ENCODE data around the gene DAB2IP. TPM values are rescaled to one million over a fixed set of nuclear protein-coding genes. Genes with fewer than 3 reads are reported as not detected.
A peak's percentile ranks its signal among the peaks of the same experiment; 100 is the strongest.
"Not testable (repeated sequence)": the region's sequence is repeated elsewhere in the genome, so short reads cannot be mapped to it uniquely, and the experiment has no call there.

The DAB2IP gene
- total RNA-seq, 1 experiment from 2014 or later, result 15.2 TPM

- no peak for ATAC-seq
These were observed 38.3 kb upstream of the DAB2IP start for GRCh38 chr9:121613009-121613752.

GRCh38 chr9:121616123-121616755 is 35.2 kb upstream of the DAB2IP start:
- peaks cover 12% of the 10 kb centered on the region for H3K4me1 ChIP-seq (ENCODE audit: insufficient read depth, low read length)
- H3F3A ChIP-seq (ENCODE audit: low read length, unreplicated experiment), result no peaks in the 10 kb centered on the region
- DNase-seq (no peak), ATAC-seq (no peak)
- intact Hi-C loops (cut with micrococcal nuclease), result no loop called here
- ChIA-PET CTCF (no interaction called here), POLR2A (ENCODE audit: unreplicated experiment) (no interaction called here)
- H3K9me3 ChIP-seq (ENCODE audit: low read length), result no peaks in the 10 kb centered on the region
- no peak overlapping the region for H3K4me2 ChIP-seq (ENCODE audit: low read length)
- H3K27me3 ChIP-seq (ENCODE audit: low read length), result no peaks in the 10 kb centered on the region
- H3K9me2 ChIP-seq (replicated peaks; ENCODE audit: low read length), result no peaks in the 10 kb centered on the region
- no peak overlapping the region for H3K4me3 ChIP-seq (ENCODE audit: low read length)
- no peaks in the 10 kb centered on the region for H3K79me2 ChIP-seq (ENCODE audit: low read length)
- no peak for TF ChIP-seq EZH2 (IDR thresholded peaks at IDR 0.05; ENCODE audit: low read length, unreplicated experiment)
- no peak for TF ChIP-seq EZH2phosphoT487 (IDR thresholded peaks at IDR 0.05; ENCODE audit: borderline replicate concordance, low read length)
- TF ChIP-seq CTCF (conservative IDR thresholded peaks at IDR 0.05; ENCODE audit: low read depth, low read length), result no peak
- no TSS peak for BruUV-seq (replicated peaks)
- H3K27ac ChIP-seq (ENCODE audit: low read length), result no peak overlapping the region
- no peaks in the 10 kb centered on the region for H3K36me3 ChIP-seq (ENCODE audit: low read depth, low read length)
- no peaks in the 10 kb centered on the region for H4K20me1 ChIP-seq (ENCODE audit: low read length)
- H2AFZ ChIP-seq (ENCODE audit: low read length), result no peak overlapping the region
- no peak overlapping the region for H3K9ac ChIP-seq (ENCODE audit: low read length)

More at GRCh38 chr9:121613009-121613752, 38.3 kb upstream of the DAB2IP start:
- Histone ChIP-seq H3F3A (ENCODE audit: low read length, unreplicated experiment) (no peaks in the 10 kb centered on the region), H3K27ac (ENCODE audit: low read length) (no peak overlapping the region), H3K27me3 (ENCODE audit: low read length) (no peaks in the 10 kb centered on the region), H3K9ac (ENCODE audit: low read length) (no peak overlapping the region), H3K79me2 (ENCODE audit: low read length) (peaks cover 5% of the 10 kb centered on the region; the same call in 1 of the 2 replicates), H3K4me2 (ENCODE audit: low read length) (peak overlapping the region; percentile 10; the same call in 1 of the 2 replicates), H3K9me3 (ENCODE audit: low read length) (no peaks in the 10 kb centered on the region), H3K4me1 (ENCODE audit: insufficient read depth, low read length) (peaks cover 27% of the 10 kb centered on the region), H2AFZ (ENCODE audit: low read length) (no peak overlapping the region), H3K9me2 (replicated peaks; ENCODE audit: low read length) (no peaks in the 10 kb centered on the region), H4K20me1 (ENCODE audit: low read length) (peaks cover 5% of the 10 kb centered on the region; the same call in 1 of the 2 replicates), H3K4me3 (ENCODE audit: low read length) (no peak overlapping the region), H3K36me3 (ENCODE audit: low read depth, low read length) (no peaks in the 10 kb centered on the region)
- intact Hi-C loops (cut with micrococcal nuclease), result no loop called here
- CTCF ChIA-PET, result no interaction called here
- TF ChIP-seq CTCF (conservative IDR thresholded peaks at IDR 0.05; ENCODE audit: low read depth, low read length) (no peak), EZH2phosphoT487 (IDR thresholded peaks at IDR 0.05; ENCODE audit: borderline replicate concordance, low read length) (no peak), EZH2 (IDR thresholded peaks at IDR 0.05; ENCODE audit: low read length, unreplicated experiment) (no peak)
- no peak for DNase-seq
- POLR2A ChIA-PET (ENCODE audit: unreplicated experiment), result no interaction called here
- no TSS peak for BruUV-seq (replicated peaks)

- Histone ChIP-seq H3K27ac (ENCODE audit: low read length) (no peak overlapping the region), H4K20me1 (ENCODE audit: low read length) (no peaks in the 10 kb centered on the region), H3K36me3 (ENCODE audit: low read depth, low read length) (no peaks in the 10 kb centered on the region), H3K9ac (ENCODE audit: low read length) (no peak overlapping the region), H3K4me3 (ENCODE audit: low read length) (no peak overlapping the region), H3K9me2 (replicated peaks; ENCODE audit: low read length) (no peaks in the 10 kb centered on the region), H3K9me3 (ENCODE audit: low read length) (no peaks in the 10 kb centered on the region), H3K4me1 (ENCODE audit: insufficient read depth, low read length) (no peaks in the 10 kb centered on the region), H3K79me2 (ENCODE audit: low read length) (no peaks in the 10 kb centered on the region), H3F3A (ENCODE audit: low read length, unreplicated experiment) (no peaks in the 10 kb centered on the region), H3K27me3 (ENCODE audit: low read length) (no peaks in the 10 kb centered on the region), H2AFZ (ENCODE audit: low read length) (no peak overlapping the region), H3K4me2 (ENCODE audit: low read length) (no peak overlapping the region)
- no TSS peak for BruUV-seq (replicated peaks)
- ATAC-seq, result no peak
- ChIA-PET CTCF (interaction anchor here (0.6 kb wide), 1 partner anchor 134 kb away, joined by 5 read pairs; no protein-coding TSS in a partner anchor), POLR2A (ENCODE audit: unreplicated experiment) (no interaction called here)
- intact Hi-C loops (cut with micrococcal nuclease), result no loop called here
- DNase-seq, result no peak
- TF ChIP-seq EZH2 (IDR thresholded peaks at IDR 0.05; ENCODE audit: low read length, unreplicated experiment) (no peak), EZH2phosphoT487 (IDR thresholded peaks at IDR 0.05; ENCODE audit: borderline replicate concordance, low read length) (no peak), CTCF (conservative IDR thresholded peaks at IDR 0.05; ENCODE audit: low read depth, low read length) (no peak)
These were observed 32.9 kb upstream of the DAB2IP start for GRCh38 chr9:121618504-121618903.

GRCh38 chr9:121618910-121619309 is 32.5 kb upstream of the DAB2IP start:
- CTCF ChIA-PET, result interaction anchor here (0.6 kb wide), 1 partner anchor 134 kb away, joined by 5 read pairs; no protein-coding TSS in a partner anchor
- H4K20me1 ChIP-seq (ENCODE audit: low read length); H3K79me2 ChIP-seq (ENCODE audit: low read length); POLR2A ChIA-PET (ENCODE audit: unreplicated experiment); H3K4me3 ChIP-seq (ENCODE audit: low read length); ATAC-seq; H3K27me3 ChIP-seq (ENCODE audit: low read length); H3K36me3 ChIP-seq (ENCODE audit: low read depth, low read length); H3K9ac ChIP-seq (ENCODE audit: low read length); H3F3A ChIP-seq (ENCODE audit: low read length, unreplicated experiment); BruUV-seq (replicated peaks); H3K4me1 ChIP-seq (ENCODE audit: insufficient read depth, low read length); intact Hi-C loops (cut with micrococcal nuclease); H3K4me2 ChIP-seq (ENCODE audit: low read length); H2AFZ ChIP-seq (ENCODE audit: low read length); DNase-seq; H3K27ac ChIP-seq (ENCODE audit: low read length); H3K9me3 ChIP-seq (ENCODE audit: low read length); H3K9me2 ChIP-seq (replicated peaks; ENCODE audit: low read length): not testable (repeated sequence)

Data from PC-3 (cell line).